BJ (cell line): ENCODE results near the gene PTPRG. TPM values are rescaled to one million over a fixed set of nuclear protein-coding genes. Genes with fewer than 3 reads are reported as not detected.

Source experiments
- CTCF ChIA-PET: fragments of 350-600 bp; formaldehyde crosslinking; extraction: SDS; loops from one replicate; lab custom pipeline; 2021; ENCODE audit warnings: antibody characterized with exemption, inconsistent platforms; lab: Yijun Ruan, JAX
- POLR2A ChIA-PET: fragments of 300-600 bp; sonication (Branson Sonifier 250); formaldehyde crosslinking; extraction: SDS; loops from one replicate; lab custom pipeline; 2021; ENCODE audit warnings: antibody characterized with exemption; lab: Charles Lee
- DNase-seq: peaks from one replicate; pipeline ENCODE4 v3.0.0-alpha.2; 2011; ENCODE audit warnings: low read depth
- H3K27me3 ChIP-seq: 2 replicates; pipeline ENCODE4 v1.6.0; 2011; ENCODE audit warnings: low read length; ENCODE audit not compliant: control insufficient read depth, insufficient read depth
- H3K36me3 ChIP-seq: 2 replicates; pipeline ENCODE4 v1.5.1; 2011; ENCODE audit warnings: low read length; ENCODE audit not compliant: control insufficient read depth, insufficient read depth
- H3K4me3 ChIP-seq: 2 replicates; pipeline ENCODE4 v1.5.1; 2011; ENCODE audit warnings: low read depth, mild to moderate bottlenecking, control low read depth, low read length
- polyA plus RNA-seq: library from polyadenylated mRNA; depleted of rRNA; stranded (reverse); fragments of >200 nt; gene quantifications from 2 replicates; pipeline ENCODE4 v1.2.3, GENCODE V29; 2011
- TF ChIP-seq, protein P1 (sequence below): IDR thresholded peaks from 2 replicates; pipeline ENCODE4 v1.5.1; 2011; ENCODE audit warnings: low read depth, mild to moderate bottlenecking, control low read depth, inconsistent platforms, low read length, moderate library complexity; ENCODE audit not compliant: insufficient read depth

Gene PTPRG
- polyA plus RNA-seq, 1 experiment: 20.8 TPM

DNA sequence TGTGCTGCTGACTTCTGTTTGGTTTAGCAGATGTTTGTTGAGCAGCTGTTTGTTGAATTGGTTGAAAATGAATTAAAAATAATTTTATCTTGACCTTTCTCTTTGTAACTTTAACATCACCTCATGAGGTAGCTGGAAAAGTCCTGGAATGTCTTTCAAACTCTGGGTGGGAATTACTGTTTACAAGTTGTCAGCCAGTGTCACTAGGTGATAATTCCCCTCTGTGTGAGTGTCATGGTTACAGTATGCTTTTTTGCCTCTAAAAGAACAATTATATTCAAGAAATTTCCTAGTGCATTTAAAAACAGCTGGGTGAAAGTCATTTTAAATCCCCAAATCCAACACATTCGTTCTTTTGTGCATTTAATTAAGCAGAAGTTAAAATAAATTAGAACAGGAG, 113.2 kb downstream of the PTPRG start:
- DNase-seq: no peak
- H3K36me3 ChIP-seq: no peaks in the 10 kb centered on the region
- POLR2A ChIA-PET: no interaction called here
- H3K4me3 ChIP-seq: no peak overlapping the region
- CTCF ChIA-PET: interaction anchor here (0.6 kb wide), 1 partner anchor 53 kb away, joined by 3 read pairs; no protein-coding TSS in a partner anchor
- no peaks in the 10 kb centered on the region for H3K27me3 ChIP-seq
- TF ChIP-seq, protein P1, sequence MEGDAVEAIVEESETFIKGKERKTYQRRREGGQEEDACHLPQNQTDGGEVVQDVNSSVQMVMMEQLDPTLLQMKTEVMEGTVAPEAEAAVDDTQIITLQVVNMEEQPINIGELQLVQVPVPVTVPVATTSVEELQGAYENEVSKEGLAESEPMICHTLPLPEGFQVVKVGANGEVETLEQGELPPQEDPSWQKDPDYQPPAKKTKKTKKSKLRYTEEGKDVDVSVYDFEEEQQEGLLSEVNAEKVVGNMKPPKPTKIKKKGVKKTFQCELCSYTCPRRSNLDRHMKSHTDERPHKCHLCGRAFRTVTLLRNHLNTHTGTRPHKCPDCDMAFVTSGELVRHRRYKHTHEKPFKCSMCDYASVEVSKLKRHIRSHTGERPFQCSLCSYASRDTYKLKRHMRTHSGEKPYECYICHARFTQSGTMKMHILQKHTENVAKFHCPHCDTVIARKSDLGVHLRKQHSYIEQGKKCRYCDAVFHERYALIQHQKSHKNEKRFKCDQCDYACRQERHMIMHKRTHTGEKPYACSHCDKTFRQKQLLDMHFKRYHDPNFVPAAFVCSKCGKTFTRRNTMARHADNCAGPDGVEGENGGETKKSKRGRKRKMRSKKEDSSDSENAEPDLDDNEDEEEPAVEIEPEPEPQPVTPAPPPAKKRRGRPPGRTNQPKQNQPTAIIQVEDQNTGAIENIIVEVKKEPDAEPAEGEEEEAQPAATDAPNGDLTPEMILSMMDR: no peak

DNA sequence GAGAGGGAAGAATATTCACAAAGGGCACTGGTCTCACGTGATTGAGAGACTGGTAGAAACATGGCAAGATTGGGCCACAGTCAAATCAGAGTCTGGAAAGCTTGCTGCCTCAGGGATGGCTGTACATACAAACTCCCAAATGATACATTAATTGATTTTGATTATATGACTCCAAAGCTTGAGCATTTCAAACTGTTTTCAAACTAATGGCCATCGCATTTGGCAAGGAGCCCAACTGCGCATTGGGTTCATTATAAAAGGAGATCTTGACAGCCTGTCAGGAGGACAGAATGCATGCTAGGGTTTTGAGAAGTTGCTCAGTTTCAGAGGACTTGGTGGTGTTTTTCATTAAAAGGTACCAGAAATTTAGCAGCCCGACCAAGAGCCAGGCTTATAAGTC, 117.7 kb downstream of the PTPRG start:
- ChIA-PET POLR2A (no interaction called here), CTCF (interaction anchor here (0.8 kb wide), 1 partner anchor 259 kb away, joined by 3 read pairs; no protein-coding TSS in a partner anchor)
- TF ChIP-seq, protein P1: no peak
- Histone ChIP-seq H3K4me3 (no peak overlapping the region), H3K36me3 (no peaks in the 10 kb centered on the region), H3K27me3 (no peaks in the 10 kb centered on the region)
- DNase-seq: no peak

GRCh38 chr3:61680617-61681016, 119.2 kb downstream of the PTPRG start:
- TF ChIP-seq, protein P1: no peak
- H3K27me3 ChIP-seq: no peaks in the 10 kb centered on the region
- H3K4me3 ChIP-seq: no peak overlapping the region
- POLR2A ChIA-PET: no interaction called here
- no peaks in the 10 kb centered on the region for H3K36me3 ChIP-seq
- no peak for DNase-seq
- CTCF ChIA-PET: no interaction called here

GRCh38 chr3:61681636-61682035, 120.3 kb downstream of the PTPRG start:
- CTCF ChIA-PET: interaction anchor here (0.7 to 1.2 kb wide), 2 partner anchors 8 to 507 kb away, joined by 3 read pairs; no protein-coding TSS in a partner anchor
- Histone ChIP-seq H3K36me3 (no peaks in the 10 kb centered on the region), H3K4me3 (no peak overlapping the region), H3K27me3 (no peaks in the 10 kb centered on the region)
- TF ChIP-seq, protein P1: no peak
- POLR2A ChIA-PET: no interaction called here
- DNase-seq: no peak

GRCh38 chr3:61682671-61683548, 121.5 kb downstream of the PTPRG start:
- ChIA-PET POLR2A (interaction anchor here (0.5 kb wide), 1 partner anchor 53 kb away, joined by 3 read pairs; no protein-coding TSS in a partner anchor), CTCF (interaction anchor here (0.6 to 1.5 kb wide), 6 partner anchors 10 to 448 kb away, joined by 3 to 8 read pairs (median 3); no protein-coding TSS in a partner anchor)
- H3K27me3 ChIP-seq: no peaks in the 10 kb centered on the region
- DNase-seq: peak; percentile 78
- H3K36me3 ChIP-seq: no peaks in the 10 kb centered on the region
- TF ChIP-seq, protein P1: no peak
- no peak overlapping the region for H3K4me3 ChIP-seq
